Left hindlimb (tissue), 1 donor: Measurements from ENCODE around the gene TRIP4.

ENCODE experiments used
- DNase-seq: peaks from one replicate; pipeline ENCODE4 v3.0.0-alpha.2; 2018

TRIP4 gene

DNA sequence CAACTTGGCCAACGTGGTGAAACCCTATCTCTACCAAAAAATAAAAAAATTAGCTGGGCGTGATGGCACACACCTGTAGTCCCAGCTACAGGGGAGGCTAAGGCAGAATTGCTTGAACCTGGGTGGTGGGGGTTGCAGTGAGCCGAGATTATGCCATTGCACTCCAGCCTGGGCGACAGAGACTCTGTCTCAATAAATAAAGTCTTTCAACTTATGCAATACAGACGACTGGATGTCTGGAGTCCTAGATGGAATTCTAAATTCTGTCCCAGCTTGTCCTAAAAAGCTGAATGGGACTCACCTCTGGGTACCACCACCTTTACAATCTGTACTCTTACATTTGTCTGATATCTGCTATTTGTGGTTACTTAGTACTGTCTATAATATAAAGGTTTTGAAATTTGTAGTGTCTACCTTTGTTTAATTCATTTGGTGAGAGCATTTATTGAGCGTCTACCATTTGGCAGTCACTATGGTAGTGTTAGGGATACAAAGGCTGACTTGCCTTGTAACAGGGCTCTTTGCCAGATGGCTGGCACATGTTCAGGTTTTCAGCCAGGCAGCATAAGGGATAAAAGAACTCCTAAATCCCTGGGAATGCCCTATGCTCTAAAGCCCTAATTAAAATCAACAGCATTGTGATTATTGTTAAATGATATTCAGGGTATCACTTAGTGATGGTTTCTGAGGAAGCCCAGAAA lies 65.5 kb downstream of the TRIP4 start:
- DNase-seq: no peak

DNA sequence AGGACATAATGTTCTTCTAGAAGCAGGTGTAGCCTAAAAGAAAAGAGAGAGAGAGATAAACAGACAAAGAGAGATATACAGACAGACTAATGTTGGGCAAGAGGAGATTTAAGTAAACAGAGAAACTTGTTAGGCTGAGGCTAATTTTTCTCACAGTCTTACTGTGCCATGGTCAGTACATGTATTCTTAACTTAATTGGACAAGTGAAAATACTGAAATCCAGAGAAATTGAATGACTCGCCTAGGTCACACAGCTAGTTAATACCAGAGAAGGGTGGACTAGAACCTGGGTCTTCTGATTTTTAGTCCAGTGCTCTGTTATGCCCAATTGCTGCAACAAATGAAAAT lies 66.0 kb downstream of the TRIP4 start:
- DNase-seq: no peak

DNA sequence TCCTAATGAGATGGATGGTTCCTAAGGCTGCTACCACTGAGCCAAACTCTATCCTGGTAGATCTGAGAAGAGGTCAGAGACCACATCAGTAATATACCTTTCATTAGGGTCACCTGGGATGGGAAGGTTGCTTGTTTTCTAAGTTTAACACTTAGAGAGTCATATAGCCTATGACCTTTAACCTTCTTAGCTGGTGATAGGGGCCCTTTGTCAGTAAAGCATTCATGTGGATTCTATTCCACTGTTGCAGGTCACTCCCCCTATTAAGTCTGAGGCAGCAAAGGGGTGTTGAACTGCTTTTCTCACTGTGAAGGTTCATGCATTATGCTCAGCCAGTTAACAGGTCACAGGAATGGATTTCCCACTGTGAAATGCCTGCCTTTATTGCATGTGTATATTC lies 66.6 kb downstream of the TRIP4 start:
- DNase-seq: no peak

DNA sequence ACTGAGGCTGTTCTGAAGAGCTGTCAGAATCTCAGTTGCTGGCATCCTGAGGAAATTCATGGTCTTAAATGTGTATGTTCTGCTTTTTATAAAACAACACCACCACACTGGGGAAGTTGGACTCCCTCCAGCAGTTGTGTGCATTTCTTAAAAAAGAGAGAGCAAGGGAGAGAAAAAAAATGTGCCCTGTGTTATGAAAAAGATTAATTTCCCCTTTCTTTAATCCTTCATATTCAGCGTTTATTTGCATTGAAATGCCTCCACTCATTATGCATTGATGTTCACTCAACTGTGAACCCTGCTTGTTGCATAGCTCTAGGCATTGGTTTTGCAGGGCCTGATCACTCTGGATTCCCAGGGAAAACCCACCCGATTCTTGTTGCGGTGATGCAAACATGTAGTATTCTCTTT lies 68.3 kb downstream of the TRIP4 start:
- no peak for DNase-seq

DNA sequence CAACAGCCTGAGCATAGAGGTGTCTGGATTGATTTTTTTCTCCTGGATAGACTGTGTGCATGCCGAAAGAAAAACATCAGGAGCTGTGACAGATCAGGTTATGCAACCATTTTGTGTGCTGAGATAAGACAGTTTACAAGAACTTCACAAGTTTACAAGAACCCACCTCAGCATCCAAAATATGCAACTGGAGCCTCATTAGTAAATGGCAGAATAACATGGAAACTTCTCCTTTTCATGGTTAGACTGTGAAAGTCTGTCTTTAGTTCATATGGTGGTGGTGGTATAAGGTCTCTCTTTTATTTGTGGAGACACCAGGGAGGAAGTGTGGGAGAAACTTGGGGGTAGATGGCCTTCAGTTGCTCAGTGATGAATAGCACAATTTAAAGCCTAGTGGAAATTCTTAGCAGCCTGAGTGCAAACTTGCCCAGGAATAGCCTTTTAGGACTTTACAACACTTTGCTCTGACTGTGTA lies 69.0 kb downstream of the TRIP4 start:
- DNase-seq: no peak

DNA sequence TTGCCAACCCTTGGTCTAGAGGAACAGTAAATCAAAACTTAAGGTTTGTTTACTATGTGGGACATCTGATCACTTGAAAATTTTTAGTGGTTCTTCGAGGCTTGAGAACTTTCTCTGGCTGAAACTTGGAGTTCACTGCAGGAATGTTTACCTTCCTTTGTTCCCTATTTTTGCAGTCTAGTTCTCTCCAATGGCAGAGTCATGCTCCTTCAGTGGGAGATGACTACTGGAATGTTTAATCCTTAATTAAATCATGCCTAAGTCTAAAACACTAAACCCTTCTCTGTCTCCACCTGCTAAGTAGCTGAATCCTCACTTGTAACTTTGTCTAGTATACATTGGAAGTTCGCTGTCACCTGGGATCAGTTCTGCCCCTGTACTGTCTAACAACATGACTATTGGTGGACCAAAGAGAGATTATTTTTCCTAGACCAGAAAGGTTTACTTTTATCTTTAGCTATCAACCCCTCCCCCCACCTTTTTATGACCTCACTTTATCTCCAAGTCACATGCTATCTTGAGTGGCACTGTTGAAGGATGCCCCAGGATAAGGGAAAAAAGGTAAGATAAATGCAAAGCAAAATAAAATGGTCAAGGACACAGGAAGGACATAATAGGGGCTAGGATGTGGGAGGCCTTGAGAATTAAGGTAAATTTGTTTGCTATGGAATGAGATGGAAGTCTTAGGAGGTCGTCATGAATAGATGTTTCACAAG lies 71.6 kb downstream of the TRIP4 start:
- no peak for DNase-seq

DNA sequence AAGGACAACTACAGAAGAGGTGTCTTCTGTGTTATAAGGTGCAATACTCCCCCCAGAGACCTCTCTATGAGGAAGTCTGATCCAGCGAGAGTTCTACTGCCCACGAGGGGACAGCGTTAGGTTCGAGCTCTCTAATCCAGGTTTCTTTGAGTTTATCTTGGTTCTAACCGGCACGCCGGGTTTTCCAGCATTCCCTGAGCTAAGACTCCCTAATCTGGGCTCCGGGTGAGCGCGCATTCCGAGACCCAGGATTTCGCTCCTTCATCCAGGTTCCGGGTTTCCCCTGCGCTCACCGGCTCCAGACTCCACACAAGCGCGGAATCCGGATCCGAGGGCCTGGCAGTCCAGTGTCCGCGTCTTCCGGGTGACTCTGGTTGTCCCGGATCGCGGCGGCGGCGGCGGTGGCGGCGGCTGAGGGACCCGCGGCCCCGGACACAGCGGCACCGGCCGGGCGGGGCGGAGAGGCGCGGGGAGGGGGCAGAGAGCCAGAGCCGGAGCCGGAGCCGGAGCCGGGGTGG lies 72.6 kb downstream of the TRIP4 start, which contains the start of gene ZNF609:
TSS of gene ZNF609 (plus strand) at position 373 of the 518 bp plus-strand sequence. CDS start 38,842 bp downstream, outside the sequence.
- DNase-seq: peak; percentile 97

DNA sequence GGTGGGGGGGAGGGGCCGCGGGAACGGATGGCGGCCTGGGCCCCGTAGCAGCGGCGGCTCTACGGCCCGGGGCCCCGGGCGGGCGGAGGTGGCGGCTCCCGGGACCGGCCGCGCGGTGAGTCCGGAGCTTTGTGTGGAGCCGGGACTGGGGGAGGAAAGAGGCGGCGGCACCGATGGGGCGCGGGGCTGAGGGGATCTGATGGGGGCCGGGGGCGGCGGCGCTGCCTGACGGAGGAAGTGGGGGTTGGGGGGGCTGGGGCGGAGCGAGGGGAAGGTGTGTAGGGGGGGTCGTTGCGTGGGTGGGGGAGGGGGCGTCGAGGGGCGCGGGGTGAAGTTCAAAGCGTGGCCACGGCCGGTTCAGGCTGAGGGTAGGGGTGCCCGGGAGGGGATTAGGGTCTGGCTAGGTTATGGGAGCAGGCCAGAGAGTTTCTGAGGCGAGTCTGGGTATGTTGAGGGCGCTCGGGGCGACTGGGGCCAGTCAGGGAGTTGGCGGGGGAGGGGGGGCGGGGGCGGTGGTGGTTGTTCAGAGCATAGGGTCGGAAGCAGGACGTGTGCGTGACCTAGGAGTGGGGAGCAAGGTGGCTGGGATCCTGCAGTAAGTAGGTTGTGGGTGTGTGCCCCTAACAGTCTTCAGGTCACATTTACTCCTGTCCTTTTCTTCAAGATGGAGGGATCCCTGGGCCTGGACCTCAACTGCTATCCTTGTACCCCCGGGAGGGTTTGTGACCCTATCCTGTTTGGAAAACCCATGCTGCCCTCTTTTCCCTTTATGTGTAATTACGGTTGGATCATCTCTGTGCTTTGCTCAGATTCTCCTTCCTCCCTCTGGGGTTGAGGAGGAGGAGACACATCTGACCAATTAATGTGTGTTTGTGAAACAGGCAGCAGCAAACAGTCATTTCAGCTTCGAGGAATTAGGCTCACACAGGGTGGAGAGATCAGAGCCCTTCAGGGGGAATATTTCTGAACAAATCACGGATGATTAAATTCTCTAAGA lies 73.4 kb downstream of the TRIP4 start:
- DNase-seq: peak; percentile 60

DNA sequence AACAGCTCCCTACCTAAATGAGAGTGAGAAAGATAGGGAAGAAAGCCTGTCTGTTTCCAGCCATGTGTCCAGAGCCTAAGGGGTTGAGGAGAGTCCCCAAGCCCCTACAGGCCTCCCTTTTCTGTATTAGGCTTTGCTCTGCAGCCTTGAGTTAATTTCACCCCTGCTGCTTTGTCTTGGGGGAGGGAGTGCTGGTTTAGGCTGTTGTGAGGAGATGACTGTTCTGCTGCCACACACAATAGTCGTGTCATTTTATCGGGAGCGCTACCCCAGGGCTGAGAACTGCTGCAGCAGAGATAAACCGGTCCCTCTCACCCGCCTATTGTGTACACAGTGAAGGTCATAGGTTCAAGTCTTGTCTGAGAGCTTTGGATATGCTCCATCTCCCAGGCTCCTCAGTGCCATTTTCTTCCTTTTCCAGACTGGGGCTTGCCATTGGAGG lies 74.1 kb downstream of the TRIP4 start:
- DNase-seq: no peak

DNA sequence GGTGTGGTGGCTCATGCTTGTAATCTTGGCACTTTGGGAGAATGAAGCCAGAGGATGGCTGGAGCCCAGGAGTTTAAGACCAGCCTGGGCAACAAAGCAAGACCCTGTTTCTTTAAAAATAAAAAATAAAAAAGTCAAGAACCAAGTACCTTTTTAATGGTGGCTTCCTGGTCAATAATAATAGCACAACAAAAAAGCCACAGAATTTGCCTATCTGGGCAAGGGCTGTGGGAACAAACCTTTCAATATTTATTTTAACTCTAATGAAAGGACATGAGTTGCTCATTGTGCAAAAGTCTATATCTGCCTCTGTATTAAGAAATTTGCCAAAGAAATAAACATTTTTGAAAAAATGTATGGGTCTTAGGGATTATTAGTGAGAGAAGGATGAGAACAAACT lies 74.9 kb downstream of the TRIP4 start:
- no peak for DNase-seq

DNA sequence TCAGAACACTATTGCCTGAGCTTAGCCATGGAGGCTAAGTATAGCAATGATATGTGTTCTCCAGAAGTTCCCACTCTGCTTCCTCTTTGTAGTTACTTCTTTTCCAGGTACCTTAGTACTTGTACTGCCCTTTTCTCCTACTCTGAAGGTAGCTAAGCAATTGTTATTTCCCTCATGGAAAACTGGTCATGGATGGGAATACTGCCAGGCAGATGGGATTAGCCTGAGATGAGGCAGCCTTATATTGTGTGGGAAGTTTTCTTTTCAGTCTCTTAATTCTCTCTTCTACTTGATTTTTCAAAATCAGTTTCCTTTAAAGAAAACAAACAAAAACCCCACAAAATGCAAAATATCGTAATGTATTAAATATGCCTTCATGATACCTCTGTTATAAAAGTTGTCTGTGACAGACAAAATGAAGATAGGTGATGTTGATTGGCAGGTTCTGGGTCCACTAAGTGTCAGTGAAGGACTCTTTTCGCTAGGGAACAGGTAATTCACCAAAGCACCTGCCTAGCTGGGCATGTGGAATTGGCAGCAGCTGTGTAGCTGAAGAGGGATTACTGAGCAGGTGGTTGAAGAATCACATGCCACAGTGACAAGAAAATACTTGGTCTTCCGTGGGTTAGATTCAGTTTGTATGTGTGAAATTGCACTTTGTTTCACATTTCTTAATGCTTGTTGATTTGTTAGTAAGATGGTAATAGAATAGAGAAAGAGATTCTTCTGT lies 76.8 kb downstream of the TRIP4 start:
- no peak for DNase-seq

DNA sequence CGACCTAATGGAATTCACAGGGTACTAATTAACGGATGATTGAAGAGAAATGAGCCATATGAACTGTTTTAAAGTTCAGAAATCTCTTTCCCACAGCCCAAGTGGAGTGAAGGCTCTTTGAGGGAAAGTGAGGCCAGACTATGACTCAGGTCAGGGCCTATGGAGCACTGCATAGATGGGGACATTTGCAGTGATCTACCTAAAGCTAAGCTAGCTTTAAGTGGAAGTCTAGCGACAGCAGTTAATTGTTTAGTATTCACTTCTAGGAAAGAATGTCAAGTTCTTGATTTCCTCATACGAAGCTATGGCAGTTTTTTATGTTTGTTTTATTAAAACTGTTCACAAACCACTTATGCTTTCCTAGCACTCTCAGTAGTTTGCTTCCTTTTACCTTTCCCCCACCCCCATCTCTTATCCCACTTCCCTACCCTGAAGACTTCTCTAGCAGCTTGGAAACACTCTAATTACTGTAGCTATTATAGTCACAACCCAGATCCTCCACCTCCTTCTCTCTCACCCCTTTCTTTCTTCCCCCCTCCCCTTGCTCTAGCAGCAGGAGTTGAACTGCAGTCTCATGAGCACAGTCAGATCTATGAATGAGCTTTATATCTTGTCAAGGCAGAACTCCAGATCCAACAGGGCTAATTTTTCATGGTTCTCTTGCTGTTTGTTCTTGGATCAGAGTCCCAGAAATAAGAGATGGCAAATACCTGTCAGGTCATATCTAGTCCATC lies 78.9 kb downstream of the TRIP4 start:
- no peak for DNase-seq

DNA sequence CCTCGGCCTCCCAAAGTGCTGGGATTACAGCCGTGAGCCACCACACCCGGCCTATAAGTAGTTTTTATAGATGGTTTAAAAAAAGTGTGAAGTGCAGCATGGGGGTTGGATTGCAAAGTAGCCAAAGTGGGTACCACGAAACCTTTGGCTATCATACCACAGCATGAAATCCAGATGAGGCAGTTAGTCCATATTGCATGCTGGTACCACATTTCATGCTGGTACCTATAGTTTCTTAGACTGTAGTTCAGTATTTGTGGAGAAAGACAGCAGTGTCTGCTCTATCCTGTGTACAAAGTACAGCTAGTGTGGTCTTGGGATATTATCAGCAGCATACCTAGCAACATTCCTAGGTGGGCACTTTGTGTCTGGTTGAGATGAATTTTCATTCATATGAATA lies 84.5 kb downstream of the TRIP4 start:
- DNase-seq: no peak

DNA sequence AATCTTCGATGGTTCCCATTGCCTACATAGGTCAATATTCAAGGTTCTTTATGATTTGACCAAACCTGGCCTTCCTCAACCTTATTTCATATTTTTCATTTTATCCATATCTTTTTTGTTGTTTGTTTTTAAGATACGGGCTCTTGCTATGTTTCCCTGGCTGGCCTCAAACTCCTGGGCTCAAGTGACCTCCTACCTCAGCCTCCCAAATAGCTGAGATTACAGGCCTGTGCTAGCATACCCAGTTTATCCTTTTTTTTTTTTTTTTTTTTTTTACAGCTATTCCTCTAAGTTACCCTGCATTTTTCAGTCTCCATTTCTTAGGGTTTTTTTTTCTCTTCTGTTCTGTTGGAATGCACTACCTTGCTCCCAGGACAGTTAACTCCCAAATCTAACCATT lies 87.2 kb downstream of the TRIP4 start:
- no peak for DNase-seq

DNA sequence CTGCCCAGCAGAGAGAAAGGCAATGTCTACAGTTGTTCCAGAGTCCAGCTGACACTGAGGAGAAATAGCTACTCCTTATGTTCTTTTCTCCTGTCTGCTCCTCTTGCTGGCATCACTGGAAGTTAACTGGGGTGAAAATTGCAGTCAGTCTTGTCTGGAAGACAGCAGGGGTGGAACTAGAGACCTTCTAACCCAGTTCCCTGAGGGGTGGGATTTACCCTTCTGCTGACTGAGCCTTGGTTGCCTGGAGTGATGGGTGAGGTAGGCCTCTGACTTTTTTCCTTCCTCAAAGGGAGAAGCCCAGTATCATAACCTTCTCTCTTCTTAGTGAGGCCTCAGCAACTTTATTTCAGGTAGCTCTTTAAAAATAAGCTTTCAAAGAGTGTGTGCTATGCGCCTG lies 88.9 kb downstream of the TRIP4 start:
- no peak for DNase-seq

DNA sequence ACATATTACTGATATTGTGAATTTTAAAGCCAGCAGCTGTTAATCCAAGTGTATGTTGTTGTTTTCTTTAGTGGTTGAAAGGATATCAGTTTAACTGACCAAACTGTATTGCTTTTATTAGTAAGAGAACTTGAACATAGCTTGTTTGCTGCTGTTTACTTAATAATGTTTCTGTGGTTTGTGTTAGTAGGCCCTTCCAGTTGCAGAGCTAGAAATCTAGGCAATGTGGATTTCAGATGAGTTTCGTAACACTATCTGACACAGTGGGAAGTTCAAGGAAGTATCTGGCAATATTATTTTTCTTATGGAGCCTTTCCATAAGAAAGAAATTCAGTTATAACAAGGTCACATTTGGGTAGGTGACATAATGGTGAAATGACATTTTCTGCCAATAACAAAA lies 91.2 kb downstream of the TRIP4 start:
- DNase-seq: no peak

DNA sequence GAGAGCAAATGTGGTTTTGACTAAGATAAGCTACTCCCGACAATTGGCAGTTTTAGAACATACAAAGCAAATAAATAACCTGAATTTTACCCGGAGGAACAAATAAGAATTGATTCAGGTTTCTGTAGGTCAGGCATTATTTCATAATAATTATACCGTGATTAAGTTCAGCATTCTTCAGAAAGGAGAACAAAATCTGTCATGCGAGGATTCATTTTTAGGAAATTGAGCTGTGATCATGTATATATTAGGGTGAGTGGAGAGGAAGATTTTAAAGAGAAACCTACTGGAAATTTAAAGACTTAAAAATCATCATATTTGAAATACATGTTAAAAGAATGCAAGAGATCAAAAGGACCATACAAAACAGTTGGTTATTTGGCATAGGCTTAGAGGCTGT lies 93.3 kb downstream of the TRIP4 start:
- no peak for DNase-seq

DNA sequence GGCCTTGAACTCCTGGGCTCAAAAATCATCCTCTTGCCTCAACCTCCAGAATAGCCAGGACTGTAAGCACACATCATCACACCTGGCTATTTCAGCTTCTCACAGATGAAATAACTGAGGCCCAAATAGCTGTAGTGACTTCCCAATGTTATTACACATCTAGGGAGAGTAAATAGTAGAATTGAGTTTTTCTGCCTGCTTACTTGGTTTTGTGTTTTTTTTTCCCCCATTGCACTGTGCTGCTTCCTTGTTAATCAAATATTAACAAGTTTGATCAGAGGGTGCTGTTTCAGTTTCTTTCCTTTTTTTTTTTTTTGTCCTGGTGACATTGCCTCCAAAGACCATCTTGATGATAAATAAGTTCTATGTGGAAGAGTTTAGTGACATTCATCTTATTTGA lies 96.1 kb downstream of the TRIP4 start:
- DNase-seq: no peak

DNA sequence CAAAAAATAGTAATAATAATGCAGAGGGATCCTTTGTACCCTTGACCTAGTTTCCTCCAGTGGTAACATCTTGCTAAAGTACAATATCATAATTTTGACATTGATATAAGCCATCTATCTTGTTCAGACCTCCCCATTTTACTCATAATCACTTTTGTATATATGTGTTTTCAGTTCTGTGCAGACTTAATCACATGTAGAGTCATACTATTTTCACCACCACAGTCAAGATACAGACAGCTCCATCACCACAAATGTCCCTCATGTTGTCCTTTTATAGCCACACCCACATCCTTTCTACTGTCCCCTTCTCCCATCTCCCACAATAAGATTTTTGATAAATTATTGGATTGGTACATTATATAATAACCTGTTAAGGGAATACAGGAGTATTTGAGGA lies 98.2 kb downstream of the TRIP4 start:
- DNase-seq: no peak

DNA sequence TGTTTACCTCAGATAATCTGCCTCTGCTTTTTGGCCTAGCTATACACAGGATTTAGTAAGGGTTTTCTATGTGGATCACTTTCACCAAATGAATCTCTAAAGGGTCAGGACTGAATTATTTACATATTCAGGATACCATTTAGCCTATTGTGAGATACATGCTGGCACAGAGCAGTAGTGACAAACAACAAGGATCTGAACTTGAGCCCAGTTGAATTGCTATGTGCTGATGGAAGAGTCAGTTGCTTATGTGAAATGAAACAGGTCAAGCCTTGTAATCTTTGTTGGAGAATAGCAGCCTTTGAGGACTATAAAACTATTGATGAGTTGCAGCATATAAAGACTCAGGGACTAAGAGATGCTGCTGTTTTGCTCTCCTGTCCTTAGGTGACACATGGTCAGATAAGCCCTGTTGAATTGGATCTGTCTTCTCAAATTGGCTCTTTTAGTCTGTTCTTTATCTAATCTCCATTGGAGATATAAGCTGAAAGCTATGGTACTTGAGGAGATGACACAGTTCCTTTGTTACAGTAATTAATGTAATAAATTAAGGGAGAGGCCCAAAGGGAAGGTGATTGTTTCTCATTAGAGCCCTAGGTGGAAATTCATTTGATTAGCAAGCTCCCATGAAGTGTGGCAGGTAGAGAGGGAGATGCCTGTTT lies 103.1 kb downstream of the TRIP4 start:
- DNase-seq: no peak

DNA sequence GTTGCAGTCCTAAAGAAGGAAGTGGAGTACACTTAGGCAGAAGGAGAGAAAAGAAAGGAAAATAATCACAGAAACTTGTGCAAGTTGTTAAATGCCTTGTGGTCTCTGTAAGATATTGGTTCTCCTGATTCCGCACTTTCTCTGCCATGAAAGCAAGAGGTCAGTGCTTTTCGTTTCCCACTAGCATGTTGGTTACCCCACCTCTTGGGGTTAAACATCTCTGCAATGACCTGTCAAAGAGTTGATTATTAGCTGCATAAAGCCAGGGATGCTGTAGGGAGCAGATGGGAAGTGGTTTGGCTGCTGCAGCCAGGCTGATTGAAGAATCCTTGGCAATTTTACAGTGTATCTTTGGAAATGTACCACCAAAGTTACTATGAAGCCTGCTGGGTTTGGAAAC lies 106.0 kb downstream of the TRIP4 start:
- DNase-seq: no peak
